ENCODE data around the gene EEFSEC.
"Not testable (repeated sequence)": the region's sequence is repeated elsewhere in the genome, so short reads cannot be mapped to it uniquely, and the experiment has no call there.

Gene EEFSEC

DNA sequence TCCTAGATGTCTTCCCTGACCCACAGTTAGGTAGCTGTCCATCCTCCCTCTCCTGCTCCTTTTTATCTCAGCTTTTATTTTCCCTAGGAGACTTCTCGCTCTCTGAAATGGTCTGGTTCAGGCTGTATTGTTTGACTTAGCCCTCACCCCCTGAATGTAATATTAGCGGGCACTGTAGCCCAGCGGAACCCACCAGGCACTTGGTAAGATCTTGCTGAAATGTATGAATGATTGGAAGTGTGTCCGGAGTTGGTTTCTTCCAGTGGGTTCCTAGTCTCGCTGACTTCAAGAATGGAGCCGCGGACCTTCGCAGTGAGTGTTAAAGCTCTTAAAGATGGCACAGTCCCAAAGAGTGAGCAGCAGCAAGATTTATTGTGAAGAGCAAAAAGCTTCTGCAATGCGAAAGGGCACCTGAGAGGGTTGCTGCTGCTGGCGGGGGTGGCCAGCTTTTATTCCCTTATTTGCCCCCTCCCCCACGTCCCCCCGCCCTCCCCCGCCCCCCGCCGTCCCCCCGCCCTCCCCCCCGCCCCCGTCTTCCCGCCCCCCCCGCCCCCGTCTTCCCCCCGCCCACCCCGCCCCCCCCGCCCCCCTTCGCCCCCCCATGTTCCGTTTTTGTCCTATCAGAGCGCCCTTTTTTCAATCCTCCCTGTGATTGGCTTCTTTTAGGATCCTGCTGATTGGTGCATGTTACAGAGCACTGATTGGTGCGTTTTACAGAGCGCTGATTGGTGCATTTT, 694 bp upstream of the EEFSEC start:
- no peak for DNase-seq

DNA sequence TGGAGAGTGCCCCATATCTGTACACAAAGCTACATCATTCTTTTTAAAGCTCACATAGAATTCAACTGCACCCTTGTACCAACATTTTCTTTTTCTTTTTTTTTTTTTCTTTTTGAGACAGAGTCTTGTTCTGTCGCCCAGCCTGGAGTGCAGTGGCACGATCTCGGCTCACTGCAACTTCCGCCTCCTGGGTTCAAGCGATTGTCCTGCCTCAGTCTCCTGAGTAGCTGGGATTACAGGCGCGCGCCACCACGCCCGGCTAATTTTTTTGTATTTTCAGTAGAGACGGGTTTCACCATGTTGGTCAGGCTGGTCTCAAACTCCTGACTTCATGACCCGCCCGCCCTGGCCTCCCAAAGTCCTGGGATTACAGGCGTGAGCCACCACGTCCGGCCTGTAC, 1.1 kb downstream of the EEFSEC start:
- not testable (repeated sequence) for DNase-seq

DNA sequence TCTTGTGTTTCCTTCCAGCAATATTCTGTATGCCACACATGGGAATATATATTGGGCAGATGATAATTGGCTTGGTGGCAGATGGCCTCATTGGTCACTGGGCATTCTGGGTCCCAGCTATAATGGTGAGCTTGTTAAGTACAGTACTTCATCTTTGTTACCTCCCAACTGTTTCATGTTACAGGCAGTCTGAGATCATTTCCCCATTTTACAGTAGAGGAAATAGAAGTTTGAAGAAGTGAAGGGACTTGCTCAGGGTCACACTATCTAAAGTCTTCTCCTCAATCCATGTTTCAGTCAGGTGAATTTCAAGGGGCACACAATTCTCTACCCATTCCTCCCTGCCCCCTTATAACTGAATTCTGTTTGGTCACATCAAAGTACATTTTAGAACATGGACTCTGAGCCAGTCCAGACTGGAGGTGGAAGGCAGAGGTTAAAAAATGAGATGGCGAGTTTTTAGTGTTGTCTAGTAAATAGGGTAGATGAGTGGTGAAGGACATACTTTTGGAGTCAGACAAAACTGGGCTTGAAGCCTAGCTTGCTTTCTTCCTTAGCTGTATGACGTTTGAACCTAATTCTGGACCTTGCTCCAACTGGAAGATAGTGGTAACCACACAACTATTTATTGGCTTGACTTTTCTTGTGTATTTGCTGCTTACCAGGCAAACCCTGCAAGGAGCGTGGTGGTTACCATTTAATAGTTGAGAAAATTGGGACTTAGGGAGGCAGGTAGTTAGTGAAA, 2.5 kb downstream of the EEFSEC start:
- DNase-seq: no peak

GRCh38 chr3:128160661-128161060, 7.4 kb downstream of the EEFSEC start:
- no peak for DNase-seq

- DNase-seq: no peak
These were observed 10.2 kb downstream of the EEFSEC start for GRCh38 chr3:128163432-128163831.

GRCh38 chr3:128166971-128167453, 13.7 kb downstream of the EEFSEC start:
- no peak for DNase-seq

GRCh38 chr3:128167646-128167972, 14.3 kb downstream of the EEFSEC start:
- no peak for DNase-seq

DNA sequence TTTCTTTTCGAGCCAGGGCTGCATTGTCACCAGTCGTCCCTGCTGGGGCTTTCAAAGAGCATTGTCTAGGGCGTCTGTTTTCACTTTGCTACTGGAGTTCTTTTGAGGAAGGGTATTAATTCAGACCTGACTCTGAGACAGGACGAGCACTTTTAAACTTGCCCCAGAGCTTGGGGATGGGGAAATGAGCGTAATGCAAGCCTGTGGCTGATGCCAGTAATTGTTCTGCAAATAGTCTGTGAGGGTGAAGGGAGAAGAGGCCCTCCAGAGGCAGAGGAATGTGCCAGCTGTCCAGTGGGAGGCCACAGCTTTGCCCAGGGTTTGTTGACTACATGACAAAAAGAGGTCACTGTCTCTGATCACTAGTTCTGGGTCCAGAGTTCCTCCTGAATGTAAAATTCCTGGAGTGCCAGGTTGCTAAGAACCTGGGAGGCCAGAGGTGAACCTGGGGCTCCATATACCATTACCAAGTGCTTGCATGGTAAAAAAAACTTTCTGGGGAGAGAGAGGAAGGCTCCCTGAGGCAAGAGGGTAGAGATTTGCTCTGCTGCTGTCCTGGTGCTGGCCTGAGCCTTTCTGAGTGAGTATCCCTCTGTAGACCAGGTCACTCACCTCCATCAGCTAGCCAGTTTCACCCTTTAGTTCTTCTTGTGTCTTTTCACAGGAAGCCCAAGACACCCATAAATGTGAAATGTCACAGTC, 14.8 kb downstream of the EEFSEC start:
- DNase-seq: no peak

DNA sequence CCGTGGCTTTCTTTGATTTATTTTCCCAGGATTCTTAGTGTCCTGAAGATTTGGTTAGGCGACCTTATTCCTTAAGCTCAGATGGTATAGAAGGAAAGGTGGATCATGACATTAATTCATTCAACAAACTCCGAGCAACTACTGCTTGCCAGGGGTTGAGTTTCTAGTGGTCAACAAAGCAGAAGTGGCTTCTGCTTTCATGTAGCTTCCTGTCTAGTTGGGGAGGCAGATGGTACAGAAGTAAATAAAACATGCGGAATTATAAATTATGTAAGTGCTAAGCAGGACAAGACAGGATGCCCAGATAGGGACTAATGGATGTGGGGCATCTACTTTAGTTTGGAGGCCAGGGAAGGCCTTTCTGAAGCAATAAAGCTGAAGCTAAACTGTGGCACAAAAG, 15.6 kb downstream of the EEFSEC start:
- no peak for DNase-seq

- peak; percentile 33 for DNase-seq
These were observed 17.7 kb downstream of the EEFSEC start for GRCh38 chr3:128170866-128171516.

- DNase-seq: no peak
These were observed 19.9 kb downstream of the EEFSEC start for GRCh38 chr3:128173200-128173599.

DNA sequence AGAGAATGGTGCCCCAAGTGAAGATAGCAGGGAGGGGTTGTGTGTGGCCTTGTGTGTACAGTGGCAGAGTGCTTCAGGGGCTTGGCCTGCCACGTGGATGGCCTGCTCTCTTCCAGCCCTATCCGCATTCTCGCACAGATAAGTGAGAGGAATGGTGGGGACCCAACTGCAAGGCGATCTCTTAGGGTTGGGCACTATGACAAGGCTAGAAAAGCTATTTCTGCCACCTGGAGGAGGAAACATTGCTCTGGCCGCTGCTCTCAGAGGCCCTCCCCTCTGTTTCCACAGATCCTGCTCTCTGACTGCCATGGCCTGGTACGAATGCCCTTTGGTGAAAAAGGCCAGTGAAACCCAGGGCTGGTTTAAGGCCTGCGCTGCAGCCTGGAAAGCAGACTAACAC, 20.6 kb downstream of the EEFSEC start:
- no peak for DNase-seq

- no peak for DNase-seq
These were observed 21.7 kb downstream of the EEFSEC start for GRCh38 chr3:128174675-128175590.

- no peak for DNase-seq
These were observed 22.5 kb downstream of the EEFSEC start for GRCh38 chr3:128175768-128176167.

DNA sequence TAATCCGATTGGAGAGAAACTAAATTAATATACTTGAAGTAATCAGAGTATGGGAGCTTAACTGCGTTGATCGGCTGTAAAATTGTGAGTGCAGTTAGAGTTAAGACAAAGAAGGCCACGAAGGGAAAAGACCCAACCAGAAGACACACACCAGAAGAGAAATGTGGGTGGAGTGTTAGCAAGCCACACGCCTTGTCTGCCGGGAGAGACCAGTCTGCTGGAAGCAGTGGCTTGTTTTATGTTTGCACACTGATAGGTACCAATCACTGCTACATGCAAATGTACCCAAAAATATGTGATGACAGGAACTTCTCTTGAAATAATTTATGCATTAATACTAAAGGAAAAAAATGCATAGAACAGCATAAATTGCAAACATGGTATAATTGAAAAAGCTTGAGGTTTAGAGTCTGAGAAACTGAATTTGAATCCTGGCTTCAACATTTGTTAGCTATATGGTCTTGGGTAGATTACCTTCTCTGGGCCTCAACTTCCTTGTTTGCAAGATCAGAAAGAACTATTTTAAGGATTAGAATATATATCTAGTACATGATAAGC, 23.1 kb downstream of the EEFSEC start:
- DNase-seq: no peak

DNA sequence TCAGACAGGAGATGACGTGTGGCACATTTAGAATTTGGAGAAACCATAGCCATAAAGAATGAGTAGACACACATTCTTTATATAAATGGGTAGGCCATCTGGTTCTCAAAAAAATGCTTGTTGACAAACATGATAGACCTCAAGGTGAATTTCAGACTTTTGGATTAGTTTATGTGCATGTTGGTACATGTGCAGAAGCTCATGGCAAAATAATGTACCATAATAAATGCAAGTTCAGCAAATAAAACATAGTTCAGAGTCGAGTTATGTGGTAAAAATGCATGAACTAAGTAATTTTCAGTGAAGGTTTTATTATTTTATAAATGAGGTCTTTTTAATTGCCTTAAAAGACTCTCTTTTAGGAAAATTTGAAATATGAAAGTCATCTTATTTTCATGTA, 24.6 kb downstream of the EEFSEC start:
- no peak for DNase-seq

- no peak for DNase-seq
These were observed 25.7 kb downstream of the EEFSEC start for GRCh38 chr3:128178782-128179483.

- DNase-seq: no peak
These were observed 26.2 kb downstream of the EEFSEC start for GRCh38 chr3:128179484-128179819.

DNA sequence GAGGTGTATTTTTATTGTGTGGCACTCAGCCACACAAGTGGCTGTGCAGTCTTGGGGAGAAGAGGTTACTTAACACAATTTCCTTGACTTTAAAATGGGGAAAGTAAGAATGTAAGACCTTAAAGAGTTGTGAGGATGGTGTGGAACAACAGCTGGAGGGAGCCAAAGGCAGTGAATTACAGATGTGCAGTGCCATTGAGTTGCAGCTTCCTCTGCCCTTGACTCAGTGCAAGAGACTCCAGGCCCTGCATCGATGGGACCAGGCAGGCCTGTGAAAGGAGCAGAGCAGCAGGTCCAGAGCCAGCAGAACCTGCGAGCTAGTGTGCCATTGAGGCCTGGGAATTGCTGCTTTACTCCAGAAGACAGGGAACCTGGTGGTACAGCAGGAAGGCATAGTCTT, 27.2 kb downstream of the EEFSEC start:
- DNase-seq: no peak

DNA sequence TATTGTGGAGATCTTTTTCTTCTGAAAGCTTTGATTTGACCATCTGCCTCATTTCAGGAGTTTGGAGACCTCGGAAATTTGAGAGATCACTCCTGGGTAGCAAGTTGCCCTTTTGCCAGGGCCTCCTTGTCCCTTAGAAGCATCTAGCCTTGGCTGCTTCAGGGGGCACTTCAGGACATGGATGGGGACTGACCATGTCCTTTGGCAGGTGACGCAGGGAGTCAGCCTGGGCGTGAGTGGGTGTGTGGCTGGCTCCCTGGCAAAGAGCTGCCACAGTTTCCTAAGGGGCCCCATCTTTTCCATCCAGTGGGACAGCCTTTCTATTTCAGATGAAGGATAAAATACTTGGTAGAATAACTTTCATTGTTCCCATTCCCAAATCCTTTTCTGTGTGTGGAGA, 27.6 kb downstream of the EEFSEC start:
- no peak for DNase-seq

DNA sequence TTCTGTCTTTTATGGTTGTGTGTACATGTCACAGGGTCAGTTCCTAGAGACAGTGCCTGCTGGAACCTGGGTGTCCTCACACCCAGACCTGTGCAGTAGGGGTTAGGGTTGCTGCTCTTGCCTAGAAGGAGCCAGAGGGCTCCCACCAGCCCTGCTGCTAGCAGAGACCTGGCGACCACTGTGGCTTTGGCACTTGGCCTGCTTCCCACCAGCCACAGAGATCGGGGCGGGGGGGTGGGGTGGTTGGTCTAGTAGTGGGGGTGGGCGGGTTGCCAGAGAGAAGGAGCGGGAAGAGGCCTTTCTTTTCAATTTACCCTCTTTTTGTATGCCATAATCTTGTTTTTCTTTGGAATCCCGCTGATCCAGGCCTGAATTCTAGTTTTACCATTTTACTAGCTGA, 29.4 kb downstream of the EEFSEC start:
- no peak for DNase-seq

All from 8988T (cell line).